ENCODE measurements around the gene VSTM1.

Gene VSTM1

GRCh38 chr19:54011507-54012211 lies 52.0 kb downstream of the VSTM1 start:
- DNase-seq (ENCODE audit: low read depth in 2 of 2) = no peak

DNA sequence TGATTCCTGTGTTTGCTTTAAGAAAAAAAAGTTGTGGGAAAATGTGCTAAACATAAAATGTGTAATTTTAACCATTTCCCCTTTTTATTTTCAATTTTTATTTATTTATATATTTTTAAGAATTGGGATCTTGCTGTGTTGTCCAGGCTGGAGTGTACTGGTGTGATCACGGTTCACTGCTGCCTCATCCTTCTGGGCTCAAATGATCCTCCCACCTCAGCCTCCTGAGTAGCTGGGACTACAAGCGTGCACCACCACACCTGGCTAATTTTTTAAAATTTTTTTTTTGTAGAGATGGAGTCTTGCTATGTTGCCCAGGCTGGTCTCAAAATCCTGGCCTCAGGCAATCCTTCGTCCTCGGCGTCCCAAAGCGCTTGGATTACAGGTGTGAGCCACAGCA lies 53.2 kb downstream of the VSTM1 start:
- DNase-seq (ENCODE audit: low read depth in 2 of 2) = no peak

GRCh38 chr19:54009440-54009839 lies 54.3 kb downstream of the VSTM1 start:
- no peak for DNase-seq (ENCODE audit: low read depth in 2 of 2)

GRCh38 chr19:54002495-54003315 lies 61.0 kb downstream of the VSTM1 start:
- no peak for DNase-seq (ENCODE audit: low read depth in 2 of 2)

GRCh38 chr19:54001496-54001895 lies 62.2 kb downstream of the VSTM1 start:
- DNase-seq (ENCODE audit: low read depth in 2 of 2) = no peak

- DNase-seq (ENCODE audit: low read depth in 2 of 2) = no peak
These were observed 64.0 kb downstream of the VSTM1 start for GRCh38 chr19:53999694-54000093.

DNA sequence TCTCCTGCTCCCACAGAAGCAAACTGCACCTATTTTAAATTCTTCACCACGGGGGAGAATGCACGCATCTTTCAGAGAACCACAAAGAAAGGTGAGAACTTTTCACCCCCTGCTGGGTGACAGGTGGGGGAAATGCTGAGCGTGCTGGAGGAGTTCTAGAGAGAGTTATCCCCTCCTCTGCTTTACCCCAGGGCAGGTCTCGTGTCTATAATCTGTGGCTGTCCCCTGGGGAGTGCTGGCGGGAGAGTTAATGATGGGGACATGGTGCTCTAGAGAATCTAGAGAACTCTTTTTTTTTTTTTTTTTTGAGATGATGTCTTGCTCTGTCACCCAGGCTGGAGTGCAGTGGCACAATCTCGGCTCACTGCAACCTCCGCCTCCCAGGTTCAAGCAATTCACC lies 65.5 kb downstream of the VSTM1 start:
- DNase-seq (ENCODE audit: low read depth in 2 of 2) = no peak

- no peak for DNase-seq (ENCODE audit: low read depth in 2 of 2)
These were observed 68.9 kb downstream of the VSTM1 start for GRCh38 chr19:53994811-53995210.

DNA sequence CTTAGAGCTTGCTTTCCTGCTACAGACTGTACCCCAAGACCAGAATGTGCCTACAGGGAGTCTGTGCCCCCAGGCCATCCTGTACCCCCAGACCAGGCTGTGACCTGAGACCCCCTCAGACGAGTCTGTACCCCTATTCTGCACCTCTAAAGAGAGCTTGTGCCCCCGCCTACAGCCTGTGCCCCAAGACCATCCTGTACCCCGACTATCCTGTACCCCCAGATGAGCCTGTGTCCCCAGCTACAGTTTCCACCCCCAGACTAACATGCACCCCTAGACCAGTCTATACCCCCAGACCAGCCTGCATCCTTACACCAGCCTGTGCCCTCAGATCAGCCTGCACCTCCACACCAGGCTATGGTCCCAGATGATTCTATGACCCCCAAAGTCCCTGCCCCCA lies 70.2 kb downstream of the VSTM1 start:
- DNase-seq (ENCODE audit: low read depth in 2 of 2) = no peak

DNA sequence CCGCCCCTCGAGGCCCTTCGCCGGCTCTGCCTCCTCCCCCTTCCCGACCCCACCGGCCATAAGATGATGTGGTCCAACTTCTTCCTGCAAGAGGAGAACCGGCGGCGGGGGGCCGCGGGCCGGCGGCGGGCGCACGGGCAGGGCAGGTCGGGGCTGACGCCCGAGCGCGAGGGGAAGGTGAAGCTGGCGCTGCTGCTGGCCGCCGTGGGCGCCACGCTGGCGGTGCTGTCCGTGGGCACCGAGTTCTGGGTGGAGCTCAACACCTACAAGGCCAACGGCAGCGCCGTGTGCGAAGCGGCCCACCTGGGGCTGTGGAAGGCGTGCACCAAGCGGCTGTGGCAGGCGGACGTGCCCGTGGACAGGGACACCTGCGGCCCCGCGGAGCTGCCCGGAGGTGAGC lies 70.9 kb downstream of the VSTM1 start:
- no peak for DNase-seq (ENCODE audit: low read depth in 2 of 2)

DNA sequence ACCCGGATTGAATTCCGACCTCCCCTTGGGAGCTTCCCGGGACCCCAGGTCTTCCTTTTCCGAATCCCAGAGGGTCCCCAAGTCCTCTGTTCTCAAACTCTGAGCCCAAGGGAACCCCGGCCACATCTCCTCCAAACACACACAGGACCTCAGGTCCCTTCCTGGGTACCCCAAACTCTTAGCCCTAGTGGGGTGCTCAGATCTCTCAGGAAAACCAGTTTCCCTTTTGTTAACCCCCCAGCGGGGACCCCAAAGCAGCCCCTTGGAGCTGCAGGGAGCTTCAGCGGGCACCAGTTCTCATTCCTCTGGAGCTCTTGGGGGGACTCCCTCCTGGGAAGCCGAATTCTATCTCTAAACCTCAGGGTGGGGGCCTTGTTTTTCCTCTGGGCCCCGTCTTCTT lies 71.5 kb downstream of the VSTM1 start:
- DNase-seq (ENCODE audit: low read depth in 2 of 2) = no peak

DNA sequence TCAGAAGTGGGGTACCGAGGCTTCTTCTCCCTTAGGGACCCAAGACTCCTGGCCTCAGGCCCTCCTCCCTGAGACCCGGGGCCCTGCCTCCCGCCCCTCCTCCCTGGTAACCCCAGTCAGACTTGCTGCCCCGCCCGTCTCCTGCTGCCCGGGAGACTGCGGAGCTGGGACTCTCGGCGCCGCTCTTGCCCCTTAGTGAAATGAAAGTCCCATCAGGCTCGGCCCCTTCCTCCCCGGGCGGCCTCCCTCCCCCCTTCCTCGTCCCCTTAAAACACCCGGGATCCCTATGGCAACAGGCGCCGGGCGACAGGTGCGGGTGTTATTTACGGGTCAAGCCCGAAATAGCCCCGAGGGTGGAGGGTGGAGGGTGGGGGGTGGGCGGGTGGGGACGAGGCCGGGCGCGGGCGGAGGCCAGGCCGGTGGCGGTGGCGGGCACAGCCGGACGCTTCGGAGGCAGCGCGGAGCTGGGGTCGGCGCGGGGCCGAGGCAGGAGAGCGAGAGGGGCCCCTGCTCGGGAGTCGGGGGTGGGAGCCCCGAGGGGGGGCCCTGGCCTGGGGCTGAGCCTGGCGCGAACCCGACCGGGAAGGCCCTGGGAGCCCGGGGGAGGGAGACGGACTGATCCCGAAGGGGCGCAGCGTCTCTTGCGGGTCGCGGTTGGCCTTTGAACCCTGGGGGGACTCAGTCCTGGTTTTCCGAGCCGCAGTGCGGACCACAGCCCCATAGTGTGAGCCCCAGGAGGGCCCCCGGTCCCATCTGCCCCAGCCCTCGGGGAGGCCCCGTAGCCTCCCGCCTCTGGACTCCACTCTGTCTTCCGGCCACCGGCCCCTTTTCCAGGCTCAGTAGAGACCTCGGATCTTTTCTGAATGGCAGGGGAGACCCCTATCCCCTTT lies 72.2 kb downstream of the VSTM1 start, which contains the start of gene CACNG6:
TSS of gene CACNG6 (plus strand) at position 414 of the 890 bp plus-strand sequence. CDS start 1,241 bp downstream, outside the sequence.
- DNase-seq (ENCODE audit: low read depth in 2 of 2) = no peak

All from stimulated activated CD8-positive, alpha-beta memory T cell treated with anti-CD3 and anti-CD28 coated beads, Interleukin-15, amount 100 ng/mL, for 4 hours (primary cell).